Activated T-helper 1 cell treated with anti-CD3 and anti-CD28 coated beads, Interleukin-2, amount 50 U/mL, for 16 hours (primary cell): ENCODE measurements around the gene ITGAV.
"Not testable (repeated sequence)": the region's sequence is repeated elsewhere in the genome, so short reads cannot be mapped to it uniquely, and the experiment has no call there.

Source experiments
- DNase-seq, 2 donors: peaks; one replicate each; pipeline ENCODE4 v3.0.0-alpha.2; 2020; ENCODE audit warnings: low read depth in 1 of 2, low spot score in 1 of 2

The ITGAV gene

DNA sequence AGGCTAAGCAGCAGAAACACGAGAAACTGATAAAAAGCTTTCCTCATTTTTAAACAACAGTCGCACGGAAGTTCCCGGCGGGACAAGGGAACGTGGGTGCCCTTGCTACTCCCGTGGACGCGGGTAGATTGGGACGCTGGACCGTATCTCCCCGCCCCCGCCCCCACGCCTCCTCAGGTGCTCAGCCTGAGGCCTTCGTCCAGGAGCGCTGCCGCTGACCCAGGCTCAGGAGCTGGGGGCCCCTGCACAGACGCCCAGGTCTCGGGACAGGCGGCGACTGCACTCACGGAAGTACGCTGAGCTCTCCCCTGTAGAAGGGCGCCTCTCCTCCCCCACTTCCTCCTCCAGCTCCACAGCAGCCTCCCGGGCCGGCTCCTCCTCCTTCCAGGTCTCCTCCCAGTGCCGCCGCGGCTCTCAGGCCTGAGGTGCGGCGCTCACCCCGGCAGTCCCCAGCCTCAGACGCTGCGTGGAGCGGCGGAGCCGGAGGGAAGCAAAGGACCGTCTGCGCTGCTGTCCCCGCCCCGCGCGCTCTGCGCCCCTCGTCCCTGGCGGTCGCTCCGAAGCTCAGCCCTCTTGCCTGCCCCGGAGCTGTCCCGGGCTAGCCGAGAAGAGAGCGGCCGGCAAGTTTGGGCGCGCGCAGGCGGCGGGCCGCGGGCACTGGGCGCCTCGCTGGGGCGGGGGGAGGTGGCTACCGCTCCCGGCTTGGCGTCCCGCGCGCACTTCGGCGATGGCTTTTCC is at the start of gene ITGAV:
TSS of gene ITGAV (plus strand) at position 445 of the 738 bp plus-strand sequence. CDS start at position 728, 283 bp downstream.
- peak; percentile 58 to 71 for DNase-seq

DNA sequence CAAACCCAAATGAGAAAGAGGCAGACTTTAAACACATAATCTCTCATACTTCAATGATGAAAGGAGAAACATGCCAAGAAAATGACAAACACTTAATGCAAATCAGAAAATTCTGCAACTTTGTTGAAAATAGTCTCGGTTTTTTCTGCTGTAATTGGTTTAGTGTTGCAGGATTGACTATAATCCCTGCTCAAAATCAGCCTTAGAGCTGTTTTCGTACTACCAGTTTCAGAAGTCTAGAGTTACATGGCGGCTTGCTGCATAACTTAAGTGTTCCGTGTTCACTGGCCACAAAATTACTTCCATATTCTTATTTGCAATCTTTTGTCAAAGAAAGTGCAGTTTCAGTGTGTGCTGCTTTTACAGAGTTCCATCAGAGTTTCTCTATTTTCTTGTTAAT is 48.9 kb upstream of the ITGAV start:
- DNase-seq: no peak

DNA sequence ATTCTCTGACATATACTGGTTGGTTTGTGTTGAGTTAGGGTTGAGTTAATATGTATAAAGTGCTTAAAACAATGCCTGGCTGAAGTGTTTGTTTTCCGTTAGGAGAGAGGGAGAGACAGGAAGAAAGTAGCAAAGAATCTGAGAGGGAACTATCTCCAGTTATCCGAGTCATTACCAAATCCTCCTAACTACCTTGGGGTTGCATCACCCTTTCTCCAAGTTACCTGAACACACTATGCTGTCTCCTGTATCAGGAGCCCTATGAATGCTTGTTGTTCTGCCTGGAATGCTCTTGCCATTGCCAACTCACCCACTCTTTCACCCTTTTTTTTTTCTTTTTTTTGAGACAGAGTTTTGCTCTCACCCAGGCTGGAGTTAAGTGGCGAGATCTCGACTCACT is 47.9 kb upstream of the ITGAV start:
- DNase-seq: no peak

DNA sequence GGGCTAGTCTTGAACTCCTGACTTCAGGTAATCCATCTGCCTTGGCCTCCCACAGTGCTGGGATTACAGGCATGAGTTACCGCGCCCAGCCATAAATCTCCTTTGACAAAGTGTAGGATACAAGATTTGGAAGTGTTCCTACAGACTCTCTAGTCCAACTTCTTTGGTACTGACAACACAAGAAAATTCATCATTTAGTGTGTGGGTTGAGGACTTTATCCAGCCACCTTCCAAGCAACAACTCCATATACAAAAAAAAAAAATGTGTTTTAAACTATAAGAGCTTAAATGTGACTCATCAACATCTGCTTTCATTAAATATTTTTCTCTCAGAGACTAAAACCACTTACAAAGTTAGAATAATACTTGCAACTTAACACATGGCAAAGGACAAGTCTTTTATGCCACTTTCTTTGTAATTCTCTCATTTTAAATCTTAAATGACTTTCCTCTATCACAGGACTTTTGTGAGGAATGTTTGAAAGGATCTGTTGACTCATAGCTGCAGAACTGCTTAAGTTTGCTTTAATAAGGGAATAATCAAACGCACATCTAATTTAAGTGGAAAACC is 46.2 kb upstream of the ITGAV start:
- no peak for DNase-seq

DNA sequence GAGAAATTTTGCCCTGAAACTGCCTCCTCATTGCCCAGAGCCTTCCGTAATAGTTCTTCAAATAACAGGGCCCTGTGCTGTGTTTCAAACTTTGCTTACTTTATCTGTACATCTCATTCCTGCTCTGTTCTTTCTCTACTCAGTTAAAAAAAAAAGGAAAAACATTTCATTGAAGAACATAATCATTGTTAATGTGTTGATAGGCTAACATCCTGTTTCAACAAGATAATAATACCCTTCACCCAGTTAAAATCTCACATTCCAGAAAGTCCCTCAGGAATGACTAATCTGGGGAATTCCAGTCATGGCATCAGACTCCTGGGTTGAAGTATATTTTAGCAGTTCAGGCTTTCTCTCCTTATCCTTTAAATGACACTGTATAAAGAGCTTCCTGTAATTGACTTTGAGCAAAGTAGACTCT is 45.6 kb upstream of the ITGAV start:
- no peak for DNase-seq

DNA sequence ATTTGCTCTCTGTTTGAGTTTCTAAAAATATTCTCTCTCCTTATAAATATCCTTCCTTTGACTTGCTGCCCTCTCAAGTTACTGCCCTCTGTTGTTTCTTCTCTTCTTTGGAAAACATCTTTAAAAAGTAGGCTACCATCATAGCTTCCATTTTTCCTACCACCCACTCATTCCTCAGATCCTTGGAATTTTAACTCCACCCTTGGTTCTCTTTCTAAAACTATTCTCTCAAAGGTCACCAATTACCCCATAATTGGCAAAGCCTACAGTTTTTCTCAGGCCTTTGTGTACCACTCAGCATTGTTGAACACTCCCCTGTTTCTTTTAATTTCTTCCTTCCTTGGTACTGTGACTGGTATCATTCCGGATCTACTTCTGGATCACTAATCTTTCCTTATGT is 43.0 kb upstream of the ITGAV start:
- DNase-seq: no peak

DNA sequence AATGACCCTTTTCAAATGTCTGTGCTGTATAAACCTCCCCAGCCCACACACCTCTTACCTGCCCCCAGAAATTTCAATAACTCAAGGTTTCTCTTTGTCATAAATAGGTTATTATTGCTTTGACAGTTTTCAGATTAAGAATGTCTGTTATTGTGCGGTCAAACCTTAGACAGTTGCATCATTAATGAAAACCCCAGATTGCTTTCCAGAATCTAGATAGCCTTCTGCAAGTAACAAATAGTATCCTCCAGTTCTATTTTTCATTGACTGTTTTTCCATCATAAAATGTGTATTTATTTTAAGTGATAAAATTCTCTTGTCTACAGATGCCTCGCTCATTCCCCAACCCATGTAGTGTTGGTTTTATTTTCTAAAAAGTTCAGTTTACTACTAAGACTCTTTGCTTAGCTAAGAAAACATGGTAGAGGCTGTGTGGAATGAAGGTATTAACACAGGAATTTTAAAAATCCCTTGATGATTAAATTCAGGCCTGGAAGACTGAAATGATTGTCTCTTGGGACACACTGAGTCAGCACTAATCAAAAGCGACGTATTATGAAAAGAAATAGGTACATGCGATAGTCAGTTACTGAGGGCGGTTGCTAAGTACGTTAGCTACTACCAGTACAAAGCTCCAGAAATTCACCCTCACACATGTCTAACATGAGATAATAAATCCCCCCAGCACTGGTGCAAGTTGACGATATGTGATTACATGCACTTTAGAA is 38.4 kb upstream of the ITGAV start:
- DNase-seq: no peak

DNA sequence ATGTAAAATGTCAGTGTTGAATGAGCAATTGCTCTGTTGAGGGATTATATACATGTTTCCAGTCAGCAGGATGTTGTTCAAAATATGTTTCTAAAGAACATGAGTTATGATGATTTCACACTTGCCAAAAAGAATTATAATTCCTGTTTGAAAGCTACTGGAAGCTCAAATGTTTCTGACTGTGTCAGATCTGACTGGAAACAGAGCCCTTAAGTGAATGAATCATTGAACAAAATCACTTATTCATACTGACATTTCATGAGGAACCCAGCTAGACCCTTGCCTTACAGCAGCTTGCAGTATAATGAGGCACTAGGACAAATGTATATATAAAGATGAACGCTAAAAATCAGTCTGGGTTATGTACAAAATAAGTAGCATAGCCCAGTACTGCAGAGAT is 35.4 kb upstream of the ITGAV start:
- no peak for DNase-seq

DNA sequence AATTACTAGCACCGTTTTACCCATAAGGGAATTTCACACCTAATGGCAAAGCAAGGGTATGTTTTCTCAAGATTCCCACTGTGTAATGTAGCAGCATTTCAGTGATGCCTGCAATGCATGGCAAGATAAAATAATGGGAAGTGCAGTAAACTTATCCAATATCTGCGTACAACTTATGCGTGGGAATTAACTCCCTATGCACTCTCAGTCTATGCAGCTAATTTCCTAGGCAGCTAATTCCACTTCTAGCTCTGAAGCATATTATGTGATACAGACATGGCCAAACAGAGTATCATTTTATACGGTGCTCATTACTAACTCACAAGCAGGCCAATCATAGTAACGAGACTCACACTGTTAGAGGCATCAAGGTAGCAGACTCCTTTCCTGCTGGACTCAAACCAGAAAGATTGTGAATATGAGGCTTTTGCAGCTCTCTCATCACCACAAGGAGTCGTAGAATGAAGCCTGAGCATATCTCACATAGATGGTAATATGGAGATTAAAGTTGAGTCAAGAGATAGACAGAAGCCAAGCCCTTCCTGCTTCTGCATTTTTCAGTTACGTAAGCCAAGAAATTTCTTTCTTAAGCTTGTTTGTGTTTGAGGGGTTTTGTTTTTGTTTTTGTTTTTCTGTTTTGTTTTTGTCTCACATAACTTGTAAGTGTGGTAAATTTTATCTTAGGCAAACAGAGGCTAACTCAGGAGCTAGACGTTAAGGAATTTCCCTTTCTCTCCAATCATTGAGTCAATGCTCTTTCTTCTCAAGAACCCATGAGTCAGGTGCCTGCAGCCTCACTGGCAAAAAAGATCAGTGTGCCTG is 34.8 kb upstream of the ITGAV start:
- no peak for DNase-seq

DNA sequence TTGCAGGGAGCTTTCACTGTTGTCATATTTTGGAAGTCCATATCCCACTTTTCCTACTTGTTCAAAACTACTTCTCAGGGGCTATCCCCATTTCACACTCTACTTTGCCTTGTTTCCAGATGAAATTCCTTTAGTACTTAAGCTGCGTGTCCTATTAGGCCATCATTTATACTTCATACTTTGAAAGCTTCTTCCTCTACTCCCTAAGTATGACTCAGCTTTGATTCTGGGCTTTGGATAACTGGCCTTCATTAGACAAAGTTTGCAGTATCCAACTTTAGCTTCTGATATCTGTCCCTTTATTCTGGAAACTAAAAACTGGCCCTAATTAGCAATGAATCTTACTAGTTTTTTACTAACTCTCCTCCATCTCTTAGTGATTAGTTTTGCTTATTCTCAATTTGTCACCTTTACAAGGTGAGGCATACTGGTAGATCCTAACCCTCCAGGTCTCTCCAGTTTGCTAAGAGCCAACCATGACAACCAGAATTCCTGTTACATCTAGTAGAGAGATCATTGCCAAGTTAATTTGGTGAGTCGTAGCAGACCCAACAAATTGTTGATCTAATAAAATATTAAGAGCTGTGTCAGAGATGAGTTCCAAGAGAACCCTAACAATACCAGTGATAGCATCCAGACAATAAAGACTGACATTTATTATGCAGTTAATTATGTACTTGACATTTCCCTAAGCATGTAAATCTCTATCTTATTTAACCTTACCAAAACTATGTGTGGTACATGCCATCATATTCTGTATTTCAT is 31.2 kb upstream of the ITGAV start:
- DNase-seq: no peak

DNA sequence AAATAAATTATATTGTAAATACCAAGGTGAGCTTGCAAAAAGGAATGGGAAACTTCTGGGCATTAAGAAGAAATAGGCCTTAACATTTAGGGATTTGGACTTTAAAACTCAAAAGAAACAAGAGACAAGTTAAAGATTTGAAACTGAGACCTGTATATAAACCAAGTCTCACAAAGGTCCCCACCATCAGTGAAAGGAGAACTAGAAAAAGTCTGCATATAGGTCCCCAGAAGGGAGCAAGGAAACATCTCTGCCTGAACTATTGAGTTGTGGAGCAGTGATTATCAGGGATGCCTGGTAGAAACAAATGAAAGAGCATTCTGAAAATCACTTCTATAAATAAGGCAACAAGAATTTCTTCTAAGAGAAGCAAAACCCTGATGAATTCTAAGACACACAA is 30.5 kb upstream of the ITGAV start:
- DNase-seq: no peak

DNA sequence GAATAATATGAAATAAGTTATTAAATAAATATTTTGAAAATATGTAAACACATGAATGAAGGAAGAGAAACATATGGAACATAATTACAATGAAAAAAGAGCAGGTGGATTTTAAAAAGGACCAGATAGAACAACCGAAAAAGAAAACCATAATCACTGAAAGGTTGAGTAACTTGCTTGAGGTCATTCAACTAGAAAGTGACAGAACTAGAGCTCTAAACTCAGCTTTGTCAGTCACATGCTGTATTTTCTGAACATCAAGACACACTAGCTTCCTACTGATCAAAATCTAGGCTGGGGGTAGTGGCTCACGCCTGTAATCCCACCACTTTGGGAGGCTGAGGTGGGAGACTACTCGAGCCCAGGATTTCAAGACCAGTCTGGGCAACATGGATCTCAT is 30.0 kb upstream of the ITGAV start:
- no peak for DNase-seq

DNA sequence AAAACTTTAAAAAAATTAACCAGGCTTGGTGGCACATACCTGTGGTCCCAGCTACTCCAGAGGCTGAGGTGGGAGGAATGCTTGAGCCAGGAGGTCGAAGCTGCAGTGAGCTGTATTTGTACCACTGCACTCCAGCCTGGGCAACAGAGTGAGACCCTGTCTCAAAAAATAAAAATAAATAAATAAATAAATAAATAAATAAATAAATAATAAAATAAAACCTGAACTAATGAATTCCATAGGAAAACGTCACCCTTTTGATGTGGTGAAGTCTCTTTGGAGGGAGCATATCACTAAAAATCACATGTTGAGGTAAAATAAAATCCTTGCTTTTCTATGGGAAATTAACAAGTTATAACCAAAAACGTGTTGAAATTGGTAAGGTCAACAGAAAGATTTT is 29.6 kb upstream of the ITGAV start:
- DNase-seq: no peak

DNA sequence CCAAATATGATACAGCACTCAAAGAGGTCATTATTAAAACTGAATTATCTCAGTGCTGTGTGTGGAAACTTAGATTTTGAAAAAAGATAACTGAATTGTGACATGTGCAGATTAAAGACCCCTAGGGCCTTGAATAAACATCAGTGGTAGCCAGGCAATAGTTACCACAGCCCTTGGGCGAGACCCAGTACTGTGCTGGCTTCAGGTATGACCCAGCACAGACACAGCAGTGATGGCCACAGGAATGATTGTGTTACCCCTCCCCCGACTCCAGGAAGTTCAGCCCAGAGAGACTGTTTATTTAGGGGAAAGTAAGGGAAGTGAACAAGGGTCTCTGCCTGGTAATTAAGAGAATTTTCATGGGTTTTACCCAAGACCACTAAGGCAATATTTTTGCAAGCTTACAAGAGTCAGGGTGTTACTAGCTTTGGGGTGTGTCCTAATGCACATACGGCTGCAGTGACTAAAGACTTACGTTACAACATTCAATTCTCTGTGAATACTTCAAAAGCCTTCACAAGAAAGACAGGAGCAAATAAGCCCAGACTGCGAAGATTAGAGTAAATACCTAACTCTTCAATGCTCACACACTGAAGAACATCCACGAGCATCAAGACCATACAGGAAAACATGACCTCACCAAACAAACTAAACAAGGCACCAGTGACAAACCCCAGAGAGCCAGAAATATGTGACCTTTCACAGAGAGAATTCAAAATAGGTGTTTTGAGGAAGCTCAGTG is 28.2 kb upstream of the ITGAV start:
- no peak for DNase-seq

DNA sequence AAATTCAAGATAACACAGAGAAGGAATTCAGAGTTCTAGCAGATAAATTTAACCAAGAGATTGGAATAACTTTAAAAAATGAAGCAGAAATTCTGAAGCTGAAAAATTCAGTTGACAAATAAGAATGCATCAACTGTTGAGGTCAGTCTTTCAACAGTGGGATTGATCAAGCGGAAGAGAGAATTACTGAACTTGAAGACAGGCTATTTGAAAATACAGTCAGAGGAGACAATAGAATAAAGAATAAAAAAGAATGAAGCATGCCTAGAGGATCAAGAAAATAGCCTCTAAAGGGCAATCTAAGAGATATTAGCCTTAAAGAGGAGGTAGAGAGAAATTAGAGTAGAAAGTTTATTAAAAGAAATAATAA is 27.7 kb upstream of the ITGAV start:
- no peak for DNase-seq

DNA sequence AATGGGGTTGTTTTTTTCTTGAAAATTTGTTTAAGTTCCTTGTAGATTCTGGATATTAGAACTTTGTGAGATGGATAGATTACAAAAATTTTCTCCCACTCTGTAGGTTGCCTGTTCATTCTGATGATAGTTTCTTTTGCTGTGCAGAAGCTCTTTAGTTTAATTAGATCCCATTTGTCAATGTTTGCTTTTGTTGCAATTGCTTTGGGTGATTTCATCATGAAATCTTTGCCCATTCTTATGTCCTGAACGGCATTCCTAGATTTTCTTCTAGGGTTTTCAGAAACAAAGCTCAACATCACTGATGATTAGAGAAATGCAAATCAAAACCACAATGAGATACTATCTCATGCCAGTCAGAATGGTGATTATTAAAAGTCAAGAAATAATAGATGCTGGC is 21.3 kb upstream of the ITGAV start:
- DNase-seq: not testable (repeated sequence)

DNA sequence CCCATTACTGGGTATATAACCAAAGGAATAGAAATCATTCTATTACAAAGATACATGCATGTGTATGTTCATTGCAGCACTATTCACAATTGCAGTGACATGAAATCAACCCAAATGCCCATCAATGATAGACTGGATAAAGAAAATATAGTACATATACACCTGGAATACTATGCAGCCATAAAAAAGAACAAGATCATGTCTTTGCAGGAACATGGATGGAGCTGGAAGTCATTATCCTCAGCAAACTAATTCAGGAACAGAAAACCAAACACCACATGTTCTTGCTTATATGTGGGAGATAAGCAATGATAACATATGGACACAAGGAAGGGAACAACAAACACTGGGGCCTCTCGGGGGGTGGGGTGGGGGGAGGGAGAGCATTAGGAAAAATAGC is 20.7 kb upstream of the ITGAV start:
- DNase-seq: not testable (repeated sequence)

DNA sequence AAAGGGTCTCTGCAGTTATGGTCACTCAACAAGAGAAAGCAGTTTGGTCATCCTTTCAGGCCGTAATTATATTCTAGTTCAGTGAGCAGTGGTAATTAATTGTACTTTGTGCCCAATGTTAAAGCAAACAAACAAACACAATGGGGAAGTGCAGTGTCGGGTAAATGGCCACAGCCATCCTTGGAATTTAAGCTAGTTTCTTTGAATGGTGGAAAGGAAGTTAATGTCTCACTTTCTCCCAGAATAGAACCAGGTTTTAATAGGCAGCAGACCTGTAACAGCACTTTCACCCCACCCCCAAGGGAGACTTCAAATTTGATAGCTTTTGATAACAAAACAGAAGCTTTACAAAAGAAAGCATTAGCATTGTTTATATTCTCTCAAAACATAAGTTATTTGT is 20.0 kb upstream of the ITGAV start:
- DNase-seq: no peak

DNA sequence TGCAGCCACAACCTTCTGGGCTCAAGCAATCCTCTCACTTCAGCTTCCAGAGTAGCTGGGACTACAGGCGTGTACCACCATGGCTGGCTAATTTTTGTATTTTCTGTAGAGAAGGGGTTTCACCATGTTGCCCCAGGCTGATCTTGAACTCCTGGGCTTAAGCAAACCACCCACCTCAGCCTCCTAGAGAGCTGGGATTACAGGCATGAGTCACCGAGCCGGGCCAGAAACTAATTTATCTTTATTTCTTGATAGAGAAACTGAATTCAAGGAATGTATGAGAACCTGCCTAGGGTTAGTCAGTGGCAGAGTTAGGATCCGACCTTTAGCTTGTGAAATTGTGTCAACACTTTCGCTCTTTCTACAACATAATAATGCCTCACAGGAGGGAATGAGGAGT is 19.3 kb upstream of the ITGAV start:
- no peak for DNase-seq

DNA sequence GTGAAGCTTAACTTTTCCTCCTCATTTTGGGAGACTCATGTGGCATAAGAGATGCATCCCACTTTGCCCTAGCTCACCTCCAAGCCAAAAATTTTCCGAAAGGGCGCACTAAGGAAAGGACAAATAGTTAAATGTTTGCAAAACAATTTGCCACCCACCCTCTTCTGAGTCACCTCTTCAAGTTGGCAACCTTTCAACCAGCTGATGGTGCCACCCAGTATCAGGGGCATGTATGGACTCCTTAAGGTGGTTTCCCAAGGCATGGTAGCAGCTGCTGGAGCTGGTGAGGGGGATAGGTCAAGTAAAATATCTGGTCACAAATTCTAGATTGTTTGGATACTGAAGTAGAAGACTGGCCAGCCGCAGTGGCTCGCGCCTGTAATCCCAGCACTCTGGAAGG is 17.2 kb upstream of the ITGAV start:
- DNase-seq: no peak
